HepG2 (cell line): Measurements from ENCODE around the gene SOX9. TPM values are rescaled to one million over a fixed set of nuclear protein-coding genes. Genes with fewer than 3 reads are reported as not detected.
A peak's percentile ranks its signal among the peaks of the same experiment; 100 is the strongest.

Experiments
- ATAC-seq: fragments of 200-7000 bp; cut with Tn5 transposase; 3 replicates; pipeline ENCODE4 v1.9.1; 2020; ENCODE audit warnings: mild to moderate bottlenecking, moderate library complexity
- BruUV-seq: library from RNA; stranded (reverse); fragments of 400-500 nt; replicated peaks from 2 replicates; lab custom pipeline; 2021; lab: Mats Ljungman, UMichigan
- CTCF ChIA-PET: fragments of 300-600 bp; formaldehyde crosslinking; extraction: SDS; loops from one replicate; lab custom pipeline; 2021; ENCODE audit warnings: low total read pairs, inconsistent platforms, low intra/inter-chr PET ratio; lab: Yijun Ruan, JAX
- POLR2A ChIA-PET: fragments of 350-600 bp; sonication (Branson Sonifier 250); formaldehyde crosslinking; loops from one replicate; lab custom pipeline; 2020; ENCODE audit warnings: antibody characterized with exemption, inconsistent platforms; lab: Yijun Ruan, JAX
- DNase-seq: peaks from one replicate; pipeline ENCODE4 v3.0.0-alpha.2; 2015; ENCODE audit warnings: low spot score
- FAIRE-seq: peaks from 3 replicates; lab custom pipeline; 2011; peaks lifted over from hg19 to GRCh38; lab: Jason Lieb, UNC
- H2AFZ ChIP-seq: one replicate; pipeline ENCODE4 v1.6.1; 2011; ENCODE audit warnings: low read length, inconsistent platforms
- H3K27ac ChIP-seq: fragments of 300-600 bp; 3 replicates; pipeline ENCODE4 v1.8.0; 2011; ENCODE audit warnings: mixed run types, mild to moderate bottlenecking, mixed read lengths, low read length, inconsistent platforms; ENCODE audit not compliant: insufficient read depth; ENCODE audit errors: extremely low read length
- H3K27me3 ChIP-seq, 2 experiments: fragments of 200-600 bp in 1 of 2; 2 replicates in 1 of 2; 3 replicates in 1 of 2; pipeline versions ENCODE4 v1.6.0 to v1.8.0; 2011; ENCODE audit warnings: low read length in 2 of 2, mild to moderate bottlenecking in 2 of 2, moderate library complexity in 2 of 2, inconsistent platforms in 1 of 2; ENCODE audit not compliant: insufficient read depth in 2 of 2, control insufficient read depth in 1 of 2
- H3K36me3 ChIP-seq, 2 experiments: fragments of 200-600 bp in 1 of 2; replicated peaks in 1 of 2; 2 replicates in 1 of 2; 3 replicates in 1 of 2; pipeline versions ENCODE4 v1.5.1 to v1.8.0; 2011; ENCODE audit warnings: low read length in 2 of 2, inconsistent platforms in 1 of 2; ENCODE audit not compliant: insufficient read depth in 2 of 2, control insufficient read depth in 1 of 2
- H3K4me1 ChIP-seq: 2 replicates; pipeline ENCODE4 v1.5.1; 2012; ENCODE audit warnings: low read length, inconsistent platforms; ENCODE audit not compliant: insufficient read depth
- H3K4me2 ChIP-seq: 2 replicates; pipeline ENCODE4 v1.6.0; 2011; ENCODE audit warnings: low read depth, low read length, inconsistent platforms
- H3K4me3 ChIP-seq, 3 experiments: fragments of 200-600 bp in 1 of 3; sonication (generic), shearing (Covaris generic) in 1 of 3; replicated peaks in 1 of 3; 2 replicates each; pipeline ENCODE4 v1.5.1; 2011 to 2016; ENCODE audit warnings: low read length in 3 of 3, inconsistent platforms in 2 of 3, low read depth in 2 of 3, mild to moderate bottlenecking in 2 of 3, control low read depth in 1 of 3, mixed read lengths in 1 of 3; ENCODE audit not compliant: insufficient read depth in 1 of 3
- H3K79me2 ChIP-seq: one replicate; pipeline ENCODE4 v1.6.1; 2011; ENCODE audit warnings: low read length, inconsistent platforms; ENCODE audit not compliant: insufficient read depth
- H3K9ac ChIP-seq: 2 replicates; pipeline ENCODE4 v1.6.0; 2011; ENCODE audit warnings: mild to moderate bottlenecking, low read depth, low read length, inconsistent platforms; ENCODE audit not compliant: insufficient read depth
- H3K9me3 ChIP-seq: 2 replicates; pipeline ENCODE4 v1.5.1; 2012; ENCODE audit warnings: mild to moderate bottlenecking, low read length
- H4K20me1 ChIP-seq: 2 replicates; pipeline ENCODE4 v1.6.0; 2011; ENCODE audit warnings: inconsistent platforms, mild to moderate bottlenecking, low read length, moderate library complexity; ENCODE audit not compliant: insufficient read depth
- BHLHE40 ChIP-seq: IDR thresholded peaks from 2 replicates; pipeline ENCODE4 v1.6.1; 2011; ENCODE audit warnings: low read length, improper control_type of control experiment
- HDAC2 ChIP-seq: sonication (generic); formaldehyde crosslinking; IDR thresholded peaks from 2 replicates; pipeline ENCODE4 v1.4.0; 2020; ENCODE audit warnings: missing genetic modification reagents
- KLF6 ChIP-seq: IDR thresholded peaks from 2 replicates; pipeline ENCODE4 v1.8.0; 2016; ENCODE audit warnings: missing biosample characterization, missing genetic modification reagents
- WGBS: methylation state at CpG from one replicate; pipeline ENCODE4 v1.1.6; 2017; ENCODE audit warnings: low lambda C conversion rate; 5-methylcytosine and 5-hydroxymethylcytosine counted together
- in situ Hi-C: cut with HindIII; loops from 2 replicates; pipeline ENCODE4 v1.10.0; 2017; ENCODE audit warnings: low pct_unique_long_range_greater_than_20kb; ENCODE audit not compliant: extremely low pct_ligation_motif_present
- intact Hi-C: fragments of 100-400 bp; cut with micrococcal nuclease; formaldehyde crosslinking; loops from one replicate; pipeline ENCODE4 v1.10.0; 2022; ENCODE audit not compliant: unreplicated experiment
- polyA plus RNA-seq, 8 experiments: library from polyadenylated mRNA; depleted of rRNA in 3 of 8; stranded (reverse) in 7 of 8; unstranded in 1 of 8; fragments of >200 nt; fragmentation: Illumina TruSeq in 4 of 8; extraction: Trizol in 4 of 8; gene quantifications; 2 replicates each; pipeline versions ENCODE4 v1.2.1 to v1.2.3, GENCODE V29; 2011 to 2016; ENCODE audit warnings: low read depth in 4 of 8, missing spikeins in 1 of 8, mixed read lengths in 1 of 8; ENCODE audit not compliant: insufficient read depth in 1 of 8
- total RNA-seq, 5 experiments: library from RNA; depleted of rRNA; stranded (reverse); fragments of >200 nt; fragmentation: Illumina TruSeq; extraction: Trizol; gene quantifications; 2 replicates each; pipeline ENCODE4 v1.2.3, GENCODE V29; 2016; ENCODE audit warnings: low read depth in 1 of 5
- TF ChIP-seq, protein P1 (sequence below), 2 experiments: fragments of 450-650 bp in 1 of 2; sonication (generic) in 1 of 2; formaldehyde crosslinking; IDR thresholded peaks; 2 replicates each; pipeline versions ENCODE4 v1.5.0 to v1.8.0; 2020 to 2022; ENCODE audit warnings: mild to moderate bottlenecking in 1 of 2, missing genetic modification reagents in 1 of 2
- TF ChIP-seq, protein P2 (sequence below): IDR thresholded peaks from 2 replicates; pipeline ENCODE4 v1.4.0; 2020; ENCODE audit warnings: mild to moderate bottlenecking, missing genetic modification reagents
- TF ChIP-seq, protein P3 (sequence below): sonication (generic); formaldehyde crosslinking; IDR thresholded peaks from 2 replicates; pipeline ENCODE4 v1.8.0; 2023; ENCODE audit warnings: mild to moderate bottlenecking, missing genetic modification reagents
- TF ChIP-seq, protein P4 (sequence below): IDR thresholded peaks from 2 replicates; pipeline ENCODE4 v1.6.1; 2012; ENCODE audit warnings: inconsistent platforms

Gene SOX9
- total and polyA plus RNA-seq, 2 of the 13 experiments (the other 11 are each of a cell fraction or from before 2014, with no cell fraction given), result 16.1 to 27.6 TPM

DNA sequence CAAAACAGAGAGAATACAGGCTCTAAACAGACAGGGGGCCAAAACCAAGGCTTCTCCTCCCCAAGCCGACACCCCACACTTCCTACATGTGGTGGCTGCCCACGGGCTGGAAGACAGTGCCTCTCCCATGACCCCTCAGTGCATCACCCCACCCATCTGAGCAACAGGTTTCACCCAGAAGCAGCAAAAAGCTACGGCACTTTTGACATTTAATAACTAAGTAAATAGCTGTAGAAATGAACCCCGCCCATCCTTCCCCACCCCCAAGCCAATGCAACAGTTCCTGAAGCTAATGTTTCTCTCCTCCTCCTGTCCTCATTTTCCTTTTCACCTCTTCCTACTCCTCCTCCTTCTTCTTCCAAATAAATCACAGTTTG lies 9.9 kb upstream of the SOX9 start:
- H3K36me3 ChIP-seq, result no peaks in the 10 kb centered on the region
- intact Hi-C loops, result loop anchor here (10.0 kb wide), 1 partner anchor 426 kb away; no protein-coding TSS in a partner anchor
- TF ChIP-seq HDAC2 (CRISPR knock-in tag), result no peak
- TF ChIP-seq, protein P1, sequence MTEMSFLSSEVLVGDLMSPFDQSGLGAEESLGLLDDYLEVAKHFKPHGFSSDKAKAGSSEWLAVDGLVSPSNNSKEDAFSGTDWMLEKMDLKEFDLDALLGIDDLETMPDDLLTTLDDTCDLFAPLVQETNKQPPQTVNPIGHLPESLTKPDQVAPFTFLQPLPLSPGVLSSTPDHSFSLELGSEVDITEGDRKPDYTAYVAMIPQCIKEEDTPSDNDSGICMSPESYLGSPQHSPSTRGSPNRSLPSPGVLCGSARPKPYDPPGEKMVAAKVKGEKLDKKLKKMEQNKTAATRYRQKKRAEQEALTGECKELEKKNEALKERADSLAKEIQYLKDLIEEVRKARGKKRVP (CRISPR knock-in tag; IDR thresholded peaks at IDR 0.05), result 0 out of 4 replicates have a peak, but pooled peaks of 1 of the 2 experiments have one; percentile 28
- TF ChIP-seq, all 625 proteins: peak for 1
- no peak overlapping the region for H3K27ac ChIP-seq
- POLR2A ChIA-PET, result interaction anchor here (2.9 kb wide), 1 partner anchor 9 kb away, joined by 13 read pairs; the partner anchor contains the start of gene SOX9
- no peaks in the 10 kb centered on the region; the same call in 1 of the 2 replicates for H4K20me1 ChIP-seq
- FAIRE-seq, result no peak
- in situ Hi-C loops, result loop anchor here (10.0 kb wide), 2 partner anchors 1346 to 1476 kb away; no protein-coding TSS in a partner anchor
- no peak for DNase-seq
- CTCF ChIA-PET, result no interaction called here
- no TSS peak for BruUV-seq
- H3K4me2 ChIP-seq, result peak overlapping the region; percentile 52
- H3K4me3 ChIP-seq, result no peak overlapping the region
- no peak overlapping the region for H2AFZ ChIP-seq
- H3K9ac ChIP-seq, result no peak overlapping the region
- WGBS, result 32% methylated on average over 3 of the region's 4 CpGs
- no peak; the same call in 2 of the 3 replicates for ATAC-seq
- no peaks in the 10 kb centered on the region for H3K79me2 ChIP-seq
- H3K27me3 ChIP-seq, result no peaks in the 10 kb centered on the region
- peaks cover 44% of the 10 kb centered on the region for H3K4me1 ChIP-seq
- no peaks in the 10 kb centered on the region for H3K9me3 ChIP-seq

DNA sequence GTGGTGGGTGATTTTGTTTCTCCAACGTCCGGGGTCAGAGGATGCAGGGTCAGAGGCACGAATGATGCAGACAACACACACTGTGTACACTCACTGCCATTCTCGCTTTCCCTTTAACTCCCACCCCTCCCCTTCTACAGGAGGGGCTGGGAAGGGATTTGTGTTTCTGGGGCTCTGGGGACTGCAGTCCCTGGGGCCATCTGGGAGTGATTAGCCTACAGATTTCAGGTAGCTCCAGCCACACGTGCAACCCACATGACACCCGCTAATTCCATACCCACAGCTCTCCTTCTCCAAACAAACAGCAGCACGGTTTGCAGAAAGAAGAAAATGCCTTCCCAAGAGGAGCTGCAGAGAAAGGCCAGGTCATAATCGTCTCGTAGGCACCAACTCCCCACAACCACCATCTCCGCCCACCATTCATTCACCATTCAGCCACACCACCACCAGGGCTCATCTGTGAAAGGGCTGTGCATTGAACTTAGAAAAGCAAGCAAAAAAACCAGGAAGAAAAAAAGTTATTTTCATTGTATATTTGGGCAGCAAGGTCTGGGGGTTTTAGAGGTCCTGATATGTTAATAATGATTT lies 9.4 kb upstream of the SOX9 start:
- Histone ChIP-seq H3K9ac (no peak overlapping the region), H2AFZ (no peak overlapping the region), H3K79me2 (no peaks in the 10 kb centered on the region), H3K4me2 (peak overlapping the region; percentile 52), H3K4me1 (peaks cover 44% of the 10 kb centered on the region), H3K9me3 (no peaks in the 10 kb centered on the region), H3K4me3 (peak overlapping the region in 1 of 3 experiments; percentile 29; a peak in 1 of 6 replicates), H3K36me3 (no peaks in the 10 kb centered on the region), H3K27me3 (no peaks in the 10 kb centered on the region), H3K27ac (no peak overlapping the region), H4K20me1 (no peaks in the 10 kb centered on the region; the same call in 1 of the 2 replicates)
- DNase-seq, result no peak
- intact Hi-C loops (loop anchor here (10.0 kb wide), 1 partner anchor 427 kb away; no protein-coding TSS in a partner anchor), in situ Hi-C loops (loop anchor here (10.0 kb wide), 2 partner anchors 1347 to 1477 kb away; no protein-coding TSS in a partner anchor)
- FAIRE-seq, result no peak
- WGBS, result 16% methylated on average over 10 of the region's 10 CpGs
- ChIA-PET CTCF (no interaction called here), POLR2A (interaction anchor here (0.9 to 2.9 kb wide), 2 partner anchors 9 to 19 kb away, joined by 3 to 13 read pairs; partner anchors contain the start of gene SOX9)
- peak; percentile 59 for ATAC-seq
- no TSS peak for BruUV-seq
- TF ChIP-seq, protein P2, sequence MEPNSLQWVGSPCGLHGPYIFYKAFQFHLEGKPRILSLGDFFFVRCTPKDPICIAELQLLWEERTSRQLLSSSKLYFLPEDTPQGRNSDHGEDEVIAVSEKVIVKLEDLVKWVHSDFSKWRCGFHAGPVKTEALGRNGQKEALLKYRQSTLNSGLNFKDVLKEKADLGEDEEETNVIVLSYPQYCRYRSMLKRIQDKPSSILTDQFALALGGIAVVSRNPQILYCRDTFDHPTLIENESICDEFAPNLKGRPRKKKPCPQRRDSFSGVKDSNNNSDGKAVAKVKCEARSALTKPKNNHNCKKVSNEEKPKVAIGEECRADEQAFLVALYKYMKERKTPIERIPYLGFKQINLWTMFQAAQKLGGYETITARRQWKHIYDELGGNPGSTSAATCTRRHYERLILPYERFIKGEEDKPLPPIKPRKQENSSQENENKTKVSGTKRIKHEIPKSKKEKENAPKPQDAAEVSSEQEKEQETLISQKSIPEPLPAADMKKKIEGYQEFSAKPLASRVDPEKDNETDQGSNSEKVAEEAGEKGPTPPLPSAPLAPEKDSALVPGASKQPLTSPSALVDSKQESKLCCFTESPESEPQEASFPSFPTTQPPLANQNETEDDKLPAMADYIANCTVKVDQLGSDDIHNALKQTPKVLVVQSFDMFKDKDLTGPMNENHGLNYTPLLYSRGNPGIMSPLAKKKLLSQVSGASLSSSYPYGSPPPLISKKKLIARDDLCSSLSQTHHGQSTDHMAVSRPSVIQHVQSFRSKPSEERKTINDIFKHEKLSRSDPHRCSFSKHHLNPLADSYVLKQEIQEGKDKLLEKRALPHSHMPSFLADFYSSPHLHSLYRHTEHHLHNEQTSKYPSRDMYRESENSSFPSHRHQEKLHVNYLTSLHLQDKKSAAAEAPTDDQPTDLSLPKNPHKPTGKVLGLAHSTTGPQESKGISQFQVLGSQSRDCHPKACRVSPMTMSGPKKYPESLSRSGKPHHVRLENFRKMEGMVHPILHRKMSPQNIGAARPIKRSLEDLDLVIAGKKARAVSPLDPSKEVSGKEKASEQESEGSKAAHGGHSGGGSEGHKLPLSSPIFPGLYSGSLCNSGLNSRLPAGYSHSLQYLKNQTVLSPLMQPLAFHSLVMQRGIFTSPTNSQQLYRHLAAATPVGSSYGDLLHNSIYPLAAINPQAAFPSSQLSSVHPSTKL (CRISPR knock-in tag), result peak; percentile 48; the same call in 1 of the 2 replicates
- TF ChIP-seq BHLHE40, result peak; percentile 48
- TF ChIP-seq KLF6 (CRISPR knock-in tag), result no peak
- TF ChIP-seq, protein P3, sequence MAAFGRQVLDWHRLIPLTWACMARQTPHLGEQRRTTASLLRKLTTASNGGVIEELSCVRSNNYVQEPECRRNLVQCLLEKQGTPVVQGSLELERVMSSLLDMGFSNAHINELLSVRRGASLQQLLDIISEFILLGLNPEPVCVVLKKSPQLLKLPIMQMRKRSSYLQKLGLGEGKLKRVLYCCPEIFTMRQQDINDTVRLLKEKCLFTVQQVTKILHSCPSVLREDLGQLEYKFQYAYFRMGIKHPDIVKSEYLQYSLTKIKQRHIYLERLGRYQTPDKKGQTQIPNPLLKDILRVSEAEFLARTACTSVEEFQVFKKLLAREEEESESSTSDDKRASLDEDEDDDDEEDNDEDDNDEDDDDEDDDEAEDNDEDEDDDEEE, result no peak
- TF ChIP-seq, protein P1 (CRISPR knock-in tag; IDR thresholded peaks at IDR 0.05), result 0 out of 4 replicates have a peak, but pooled peaks of 1 of the 2 experiments have one; percentile 6
- TF ChIP-seq, protein P4, sequence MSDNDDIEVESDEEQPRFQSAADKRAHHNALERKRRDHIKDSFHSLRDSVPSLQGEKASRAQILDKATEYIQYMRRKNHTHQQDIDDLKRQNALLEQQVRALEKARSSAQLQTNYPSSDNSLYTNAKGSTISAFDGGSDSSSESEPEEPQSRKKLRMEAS, result 0 out of 2 replicates have a peak, but pooled peaks have one; percentile 17
